ENCODE results near the gene GNG12.

DNA sequence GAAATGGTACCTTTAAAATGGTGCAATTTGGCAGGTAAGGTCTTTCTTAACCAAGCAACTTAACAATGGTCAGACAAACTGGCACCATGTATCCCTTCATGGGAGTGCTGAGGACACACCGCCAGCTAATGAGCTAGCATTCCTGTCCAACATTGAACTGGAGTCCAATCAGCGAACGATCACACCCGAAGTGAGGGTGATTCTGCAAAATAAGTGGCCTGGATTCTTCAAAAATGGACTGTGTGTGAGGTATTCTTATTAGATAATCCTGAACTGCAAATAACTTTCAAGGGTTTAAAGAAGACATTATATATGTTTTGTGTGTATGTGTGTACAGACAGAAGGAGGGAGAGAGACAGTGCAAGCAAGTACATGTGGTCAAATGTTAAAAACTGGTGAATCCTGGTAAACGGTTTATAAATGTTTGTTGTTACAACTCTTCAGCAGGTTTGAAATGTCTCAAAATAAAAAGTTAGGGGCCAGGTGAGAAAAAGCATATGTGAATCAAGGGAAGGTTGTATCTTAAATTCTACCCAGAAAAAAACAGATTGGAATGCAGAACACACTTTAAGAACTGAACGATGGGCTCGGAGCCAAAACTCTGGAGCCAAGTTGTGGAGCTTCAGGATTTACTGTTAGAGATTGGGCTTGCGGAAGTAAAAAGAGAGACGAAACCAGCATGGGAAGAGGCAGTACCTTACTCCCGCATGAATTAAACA is 127.4 kb downstream of the GNG12 start:
- TF ChIP-seq POLR2A (IDR thresholded peaks at IDR 0.05; ENCODE audit: low read length) (no peak), GATA1 (IDR thresholded peaks at IDR 0.05; ENCODE audit: low read depth, low read length) (no peak)

All from erythroblast (primary cell).